Peyer's patch (tissue), 4 donors: Measurements from ENCODE around the gene CRIP2. TPM values are rescaled to one million over a fixed set of nuclear protein-coding genes. Genes with fewer than 3 reads are reported as not detected.

ENCODE experiments used
- DNase-seq, 3 donors: peaks; one replicate each; pipeline ENCODE4 v3.0.0-alpha.2; 2017 to 2019
- H3K27ac ChIP-seq, 4 donors: fragments of 200-600 bp; sonication (generic); one replicate each; pipeline ENCODE4 v1.5.1; 2016 to 2019
- H3K27me3 ChIP-seq, 2 donors: fragments of 200-600 bp; sonication (generic); one replicate each; pipeline ENCODE4 v1.5.1; 2019
- H3K36me3 ChIP-seq, 3 donors: fragments of 200-600 bp; sonication (generic); one replicate each; pipeline ENCODE4 v1.5.1; 2016 to 2019
- H3K4me1 ChIP-seq, 4 donors: fragments of 200-600 bp; sonication (generic); one replicate each; pipeline ENCODE4 v1.5.1; 2016 to 2019
- H3K4me3 ChIP-seq, 4 donors: fragments of 200-600 bp; sonication (generic); 1 replicate in 3 of 4; 2 replicates in 1 of 4; pipeline ENCODE4 v1.5.1; 2016 to 2019; ENCODE audit warnings: mild to moderate bottlenecking in 1 of 4
- H3K9me3 ChIP-seq, 4 donors: fragments of 200-600 bp; sonication (generic); one replicate each; pipeline ENCODE4 v1.5.1; 2016 to 2019; ENCODE audit warnings: mild to moderate bottlenecking in 1 of 4
- POLR2A ChIP-seq, 2 donors: fragments of 450-650 bp; IDR thresholded peaks; one replicate each; pipeline ENCODE4 v1.5.1; 2017; ENCODE audit warnings: antibody characterized with exemption in 2 of 2, mild to moderate bottlenecking in 2 of 2, moderate library complexity in 2 of 2
- total RNA-seq, 4 donors: library from RNA; depleted of rRNA; stranded (reverse); fragments of >200 nt; gene quantifications; one replicate each; pipeline ENCODE4 v1.1.0, GENCODE V29; 2016
- TF ChIP-seq, protein P1 (sequence below), 6 experiments: fragments of 450-650 bp in 4 of 6; fragments of 200-600 bp in 2 of 6; sonication (generic) in 1 of 6; IDR thresholded peaks; one replicate each; pipeline ENCODE4 v1.5.1; 2017 to 2019; ENCODE audit warnings: antibody characterized with exemption in 6 of 6, mild to moderate bottlenecking in 3 of 6, moderate library complexity in 1 of 6

The CRIP2 gene
- total RNA-seq, 4 donors from 2014 or later = 20.8 to 69.3 (median 41.9) TPM

DNA sequence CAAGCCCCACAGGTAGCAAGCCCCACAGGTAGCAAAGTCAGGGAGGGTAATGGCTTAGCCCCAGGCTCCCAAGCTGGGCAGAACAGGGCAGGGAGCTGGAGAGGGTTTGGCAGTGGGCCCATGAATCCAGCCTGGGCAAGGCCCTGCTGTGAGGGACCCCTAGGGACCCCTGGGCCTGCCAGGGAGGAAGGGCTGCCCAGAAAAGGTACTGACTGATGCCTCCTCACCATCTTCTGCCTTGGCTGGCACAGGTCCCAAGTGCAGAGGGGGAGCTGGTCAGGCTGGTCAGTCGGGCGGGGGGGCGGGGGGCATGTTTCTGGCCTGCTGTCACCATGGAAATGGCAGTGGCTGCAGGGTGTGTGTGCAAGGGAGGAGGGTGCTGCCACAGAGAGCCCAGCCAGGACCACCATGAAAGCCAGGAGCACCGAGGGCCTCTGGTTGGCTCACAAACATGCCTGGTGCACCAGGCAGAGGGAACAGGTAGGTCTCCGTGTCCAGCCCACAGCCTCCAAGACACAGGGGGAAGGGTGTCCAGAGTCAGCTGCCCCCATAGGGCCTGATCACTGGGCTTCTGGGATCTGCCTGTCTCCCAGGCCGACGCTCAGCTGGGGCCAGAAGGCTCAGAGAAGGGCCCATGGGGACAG lies 1.5 kb upstream of the CRIP2 start:
- peaks cover 0 to 29% of the 10 kb centered on the region in 2 donors for H3K27me3 ChIP-seq
- no peak for TF ChIP-seq POLR2A (IDR thresholded peaks at IDR 0.05)
- TF ChIP-seq, protein P1, sequence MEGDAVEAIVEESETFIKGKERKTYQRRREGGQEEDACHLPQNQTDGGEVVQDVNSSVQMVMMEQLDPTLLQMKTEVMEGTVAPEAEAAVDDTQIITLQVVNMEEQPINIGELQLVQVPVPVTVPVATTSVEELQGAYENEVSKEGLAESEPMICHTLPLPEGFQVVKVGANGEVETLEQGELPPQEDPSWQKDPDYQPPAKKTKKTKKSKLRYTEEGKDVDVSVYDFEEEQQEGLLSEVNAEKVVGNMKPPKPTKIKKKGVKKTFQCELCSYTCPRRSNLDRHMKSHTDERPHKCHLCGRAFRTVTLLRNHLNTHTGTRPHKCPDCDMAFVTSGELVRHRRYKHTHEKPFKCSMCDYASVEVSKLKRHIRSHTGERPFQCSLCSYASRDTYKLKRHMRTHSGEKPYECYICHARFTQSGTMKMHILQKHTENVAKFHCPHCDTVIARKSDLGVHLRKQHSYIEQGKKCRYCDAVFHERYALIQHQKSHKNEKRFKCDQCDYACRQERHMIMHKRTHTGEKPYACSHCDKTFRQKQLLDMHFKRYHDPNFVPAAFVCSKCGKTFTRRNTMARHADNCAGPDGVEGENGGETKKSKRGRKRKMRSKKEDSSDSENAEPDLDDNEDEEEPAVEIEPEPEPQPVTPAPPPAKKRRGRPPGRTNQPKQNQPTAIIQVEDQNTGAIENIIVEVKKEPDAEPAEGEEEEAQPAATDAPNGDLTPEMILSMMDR (IDR thresholded peaks at IDR 0.05) = no peak
- peak overlapping the region in 3 of 4 donors; percentile 57 to 71 (median 63) for H3K4me3 ChIP-seq
- H3K36me3 ChIP-seq = peaks cover 0 to 19% (median 0%) of the 10 kb centered on the region in 3 donors
- H3K27ac ChIP-seq = peak overlapping the region in 3 of 4 donors; percentile 59 to 89 (median 79)
- DNase-seq = no peak
- no peaks in the 10 kb centered on the region for H3K9me3 ChIP-seq
- H3K4me1 ChIP-seq = peaks cover under 1 to 49% (median 28%) of the 10 kb centered on the region in 4 donors

DNA sequence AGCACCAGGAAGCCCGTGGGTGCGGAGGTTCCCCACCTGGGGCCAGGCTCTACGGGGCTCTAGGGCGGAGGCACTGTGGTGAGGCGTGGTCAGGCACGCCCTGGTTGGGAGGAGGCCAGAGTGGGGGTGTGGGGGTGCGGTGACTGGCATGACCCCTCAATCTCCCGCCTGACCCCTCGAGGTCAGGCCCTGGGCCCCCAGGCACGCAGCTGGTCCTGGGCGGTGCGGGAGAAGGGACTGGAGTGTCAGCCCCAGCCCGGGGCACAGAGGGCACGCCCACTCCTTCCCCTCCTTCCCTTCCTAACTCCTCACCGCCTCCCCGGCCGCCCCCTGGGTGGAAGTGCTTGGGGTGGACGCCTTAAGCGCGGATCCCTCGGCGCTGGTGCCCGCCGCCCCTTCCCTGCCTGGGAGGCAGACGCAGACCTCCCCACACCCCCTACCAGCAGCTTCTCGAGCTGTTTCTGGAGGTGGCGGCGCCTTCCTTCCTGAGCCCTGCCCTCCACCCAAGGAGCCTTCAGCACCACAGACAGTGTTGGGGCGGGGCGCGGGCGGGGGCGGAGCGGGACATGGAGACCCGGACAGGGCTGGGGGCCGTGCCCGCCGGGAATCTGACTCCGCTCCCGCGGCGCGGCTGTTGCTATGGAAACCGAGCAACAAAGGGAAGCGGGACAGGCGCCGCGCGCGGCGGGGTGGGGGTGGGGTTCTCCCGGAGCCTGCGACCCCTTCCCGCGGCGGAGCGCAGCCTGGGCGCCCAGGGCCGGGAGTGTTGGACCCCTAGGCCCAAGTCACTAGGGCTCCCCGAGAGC lies 741 bp upstream of the CRIP2 start:
- Histone ChIP-seq H3K27me3 (peaks cover 0 to 36% of the 10 kb centered on the region in 2 donors), H3K36me3 (peaks cover 0 to 17% (median 0%) of the 10 kb centered on the region in 3 donors), H3K27ac (peak overlapping the region; percentile 40 to 89 (median 69)), H3K9me3 (no peaks in the 10 kb centered on the region), H3K4me1 (peaks cover 2 to 56% (median 31%) of the 10 kb centered on the region in 4 donors), H3K4me3 (peak overlapping the region; percentile 42 to 71 (median 60))
- TF ChIP-seq POLR2A (IDR thresholded peaks at IDR 0.05) = no peak
- TF ChIP-seq, protein P1 (IDR thresholded peaks at IDR 0.05) = no peak
- peak; percentile 69 to 85 (median 84) for DNase-seq

DNA sequence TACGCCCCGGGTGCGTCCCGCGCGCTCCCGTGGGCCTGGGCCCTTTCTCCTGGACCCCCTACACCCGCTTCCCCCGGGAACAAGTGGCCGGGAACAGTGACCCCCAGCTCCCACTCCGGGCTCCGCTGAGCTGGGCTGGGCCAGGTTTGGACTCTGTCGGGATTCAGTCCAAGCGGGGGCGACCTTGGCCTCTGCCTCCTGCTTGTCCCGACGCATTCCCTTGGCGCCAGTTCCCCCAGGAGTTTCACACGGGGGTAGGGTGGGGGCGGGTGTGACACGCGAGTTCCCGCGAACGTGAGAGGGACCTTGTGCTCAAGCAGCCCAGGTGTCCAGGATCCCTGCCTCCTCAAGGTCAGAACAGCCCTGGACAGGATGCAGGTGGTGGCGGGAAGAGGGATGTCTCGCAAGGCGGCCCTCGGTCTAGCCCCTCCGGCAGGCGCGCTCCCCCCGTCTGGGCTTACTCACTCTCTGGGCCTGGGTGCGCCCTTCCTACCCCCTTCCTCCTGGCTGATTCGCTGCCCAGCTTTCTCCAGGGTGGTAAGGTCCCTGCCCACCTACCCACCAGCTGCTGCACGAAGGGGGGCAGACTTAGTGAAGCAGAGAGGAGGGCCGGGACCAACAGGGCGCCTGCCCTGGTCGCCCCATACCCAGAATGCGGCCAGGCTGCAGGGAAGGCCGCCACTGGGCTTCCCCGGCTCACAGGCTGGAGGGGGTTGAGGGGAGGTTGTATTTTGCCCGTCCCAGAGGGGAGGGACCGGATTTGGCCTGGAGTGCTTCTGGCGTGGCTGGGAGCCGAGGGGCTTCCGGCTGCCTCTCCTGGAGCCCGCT lies 862 bp downstream of the CRIP2 start:
- TF ChIP-seq, protein P1 (IDR thresholded peaks at IDR 0.05) = no peak
- TF ChIP-seq POLR2A (IDR thresholded peaks at IDR 0.05) = no peak
- Histone ChIP-seq H3K36me3 (peaks cover 0 to 5% (median 0%) of the 10 kb centered on the region in 3 donors), H3K27me3 (peaks cover 0 to 50% of the 10 kb centered on the region in 2 donors), H3K4me3 (peak overlapping the region; percentile 41 to 94 (median 60)), H3K27ac (peak overlapping the region; percentile 61 to 93 (median 72)), H3K9me3 (no peaks in the 10 kb centered on the region), H3K4me1 (peaks cover 4 to 71% (median 33%) of the 10 kb centered on the region in 4 donors)
- DNase-seq = no peak

DNA sequence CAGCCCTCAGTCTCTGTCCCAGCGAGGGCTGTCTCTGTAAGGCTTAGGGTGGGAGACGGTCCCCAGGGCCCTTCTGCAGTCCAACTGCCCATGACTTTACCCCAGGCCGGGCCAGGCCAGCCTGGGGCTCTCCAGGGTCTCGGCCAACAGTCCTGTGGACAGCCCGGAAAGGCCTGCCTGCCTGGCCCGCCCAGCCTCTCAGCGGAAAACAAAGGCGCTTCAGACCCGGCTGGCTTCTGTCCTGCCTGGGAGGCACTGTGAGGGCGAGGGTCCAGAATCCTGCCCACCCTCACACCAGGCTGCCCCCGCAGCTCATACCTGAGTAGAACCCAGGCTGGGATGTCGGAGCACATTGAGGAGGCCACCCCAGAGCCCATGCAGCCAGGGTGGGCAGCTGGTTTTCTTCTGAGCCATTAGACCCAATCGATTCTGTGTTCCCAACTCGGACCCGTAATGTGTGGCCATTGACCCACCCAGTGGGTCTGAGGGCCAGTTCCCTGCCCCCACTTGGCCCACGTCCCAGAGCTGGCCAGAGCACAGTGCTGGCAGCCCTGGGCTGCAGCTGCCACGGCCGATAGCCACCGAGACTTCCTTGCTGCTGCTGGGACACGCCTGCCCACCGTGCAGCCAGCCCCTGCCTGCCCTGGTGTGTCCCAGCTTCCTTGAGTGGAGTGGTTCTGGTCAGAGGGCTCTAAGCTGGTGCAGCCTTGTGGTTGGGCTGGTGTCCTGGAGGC lies 1.6 kb downstream of the CRIP2 start:
- Histone ChIP-seq H3K27me3 (peaks cover 0 to 50% of the 10 kb centered on the region in 2 donors), H3K9me3 (no peaks in the 10 kb centered on the region), H3K4me1 (peaks cover 5 to 78% (median 41%) of the 10 kb centered on the region in 4 donors), H3K27ac (peak overlapping the region; percentile 61 to 93 (median 72)), H3K36me3 (no peaks in the 10 kb centered on the region), H3K4me3 (peak overlapping the region; percentile 41 to 94 (median 60))
- no peak for TF ChIP-seq POLR2A (IDR thresholded peaks at IDR 0.05)
- TF ChIP-seq, protein P1 (IDR thresholded peaks at IDR 0.05) = no peak
- no peak for DNase-seq
